Esophagus (tissue), 2 donors: ENCODE measurements around the gene TRIM2. TPM values are rescaled to one million over a fixed set of nuclear protein-coding genes. Genes with fewer than 3 reads are reported as not detected.
"Not testable (repeated sequence)": the region's sequence is repeated elsewhere in the genome, so short reads cannot be mapped to it uniquely, and the experiment has no call there.

Experiments used
- H3K27ac ChIP-seq, 2 donors: one replicate each; pipeline ENCODE4 v1.5.1; 2013; ENCODE audit warnings: low read depth in 2 of 2, mild to moderate bottlenecking in 2 of 2, inconsistent platforms in 1 of 2, low read length in 1 of 2, moderate library complexity in 1 of 2
- H3K27me3 ChIP-seq, 2 donors: one replicate each; pipeline ENCODE4 v1.6.1; 2013; ENCODE audit warnings: low read length in 2 of 2, control low read depth in 1 of 2, mild to moderate bottlenecking in 1 of 2; ENCODE audit not compliant: insufficient read depth in 2 of 2, control insufficient read depth in 1 of 2
- H3K36me3 ChIP-seq, 2 donors: one replicate each; pipeline ENCODE4 v1.6.1; 2013; ENCODE audit warnings: low read length in 1 of 2; ENCODE audit not compliant: control insufficient read depth in 2 of 2, insufficient read depth in 2 of 2
- H3K4me1 ChIP-seq, 2 donors: one replicate each; pipeline ENCODE4 v1.6.1; 2013; ENCODE audit warnings: low read length in 1 of 2; ENCODE audit not compliant: control insufficient read depth in 2 of 2, insufficient read depth in 2 of 2
- H3K4me3 ChIP-seq, 2 donors: one replicate each; pipeline ENCODE4 v1.5.1; 2013; ENCODE audit warnings: low read length in 2 of 2, mild to moderate bottlenecking in 2 of 2, low read depth in 1 of 2, moderate library complexity in 1 of 2
- H3K9me3 ChIP-seq, 2 donors: one replicate each; pipeline ENCODE4 v1.6.1; 2013; ENCODE audit warnings: mild to moderate bottlenecking in 2 of 2, low read depth in 1 of 2, low read length in 1 of 2, moderate library complexity in 1 of 2; ENCODE audit not compliant: control insufficient read depth in 2 of 2, insufficient read depth in 1 of 2
- WGBS, 2 donors: extraction: QIAGEN DNeasy Blood & Tissue Kit; methylation state at CpG; one replicate each; pipeline ENCODE4 v1.1.7; 2013; 5-methylcytosine and 5-hydroxymethylcytosine counted together
- polyA plus RNA-seq, 2 donors: library from polyadenylated mRNA; stranded (reverse); fragments of 200-250 nt; gene quantifications; one replicate each; pipeline ENCODE4 v1.2.3, GENCODE V29; 2013
- donor health status: healthy with polysubstance abuse.
- donor health status: Bipolar disorder and iron deficiency.

The TRIM2 gene
- 1 to 10 TPM; 4.0 to 8.8 TPM for polyA plus RNA-seq

- WGBS, 2 donors = 22 to 27% methylated on average over 11 of the region's 11 CpGs
- no peaks in the 10 kb centered on the region for H3K27me3 ChIP-seq
- H3K4me1 ChIP-seq = peaks cover 0 to 3% of the 10 kb centered on the region in 2 donors
- H3K9me3 ChIP-seq = no peaks in the 10 kb centered on the region
- no peaks in the 10 kb centered on the region for H3K36me3 ChIP-seq
- no peak within 1 kb of the TSS for H3K27ac ChIP-seq
- no peak within 1 kb of the TSS for H3K4me3 ChIP-seq
Measured at GRCh38 chr4:153204247-153204671, at the start of gene TRIM2. Gene TRIM2, plus strand, starts transcription at chr4:153204443. Its CDS starts 88 bp downstream, at chr4:153204531.

- Histone ChIP-seq H3K4me3 (no peak overlapping the region), H3K4me1 (peaks cover 6% of the 10 kb centered on the region in 2 donors), H3K27ac (no peak overlapping the region), H3K36me3 (no peaks in the 10 kb centered on the region), H3K27me3 (no peaks in the 10 kb centered on the region), H3K9me3 (no peaks in the 10 kb centered on the region)
- WGBS, 2 donors = 52 to 56% methylated on average over 1 of the region's 1 CpG
Measured at GRCh38 chr4:153155686-153156085, 48.6 kb upstream of the TRIM2 start.

- Histone ChIP-seq H3K4me3 (no peak overlapping the region), H3K4me1 (peaks cover 6% of the 10 kb centered on the region in 2 donors), H3K36me3 (no peaks in the 10 kb centered on the region), H3K27ac (no peak overlapping the region), H3K27me3 (no peaks in the 10 kb centered on the region), H3K9me3 (no peaks in the 10 kb centered on the region)
- 62 to 77% methylated on average over 4 of the region's 4 CpGs for WGBS, 2 donors
Measured at GRCh38 chr4:153156263-153156662, 48.0 kb upstream of the TRIM2 start.

GRCh38 chr4:153156721-153157120 lies 47.5 kb upstream of the TRIM2 start:
- H3K27me3 ChIP-seq = peaks cover 0 to 2% of the 10 kb centered on the region in 2 donors
- WGBS, 2 donors = 87 to 91% methylated on average over 5 of the region's 5 CpGs
- H3K4me3 ChIP-seq = no peak overlapping the region
- H3K9me3 ChIP-seq = no peaks in the 10 kb centered on the region
- H3K4me1 ChIP-seq = peaks cover 6% of the 10 kb centered on the region in 2 donors
- no peak overlapping the region for H3K27ac ChIP-seq
- H3K36me3 ChIP-seq = no peaks in the 10 kb centered on the region

- Histone ChIP-seq H3K27ac (no peak overlapping the region), H3K9me3 (no peaks in the 10 kb centered on the region), H3K4me1 (peaks cover 0 to 2% of the 10 kb centered on the region in 2 donors), H3K36me3 (no peaks in the 10 kb centered on the region), H3K4me3 (no peak overlapping the region), H3K27me3 (peaks cover 0 to 2% of the 10 kb centered on the region in 2 donors)
- 67 to 80% methylated on average over 4 of the region's 4 CpGs for WGBS, 2 donors
Measured at GRCh38 chr4:153159016-153159415, 45.2 kb upstream of the TRIM2 start.

- H3K4me3 ChIP-seq = no peak overlapping the region
- H3K4me1 ChIP-seq = no peaks in the 10 kb centered on the region
- H3K27me3 ChIP-seq = peaks cover 0 to 2% of the 10 kb centered on the region in 2 donors
- 58 to 62% methylated on average over 5 of the region's 5 CpGs for WGBS, 2 donors
- H3K9me3 ChIP-seq = no peaks in the 10 kb centered on the region
- no peak overlapping the region for H3K27ac ChIP-seq
- H3K36me3 ChIP-seq = no peaks in the 10 kb centered on the region
Measured at GRCh38 chr4:153159728-153160221, 44.5 kb upstream of the TRIM2 start.

- Histone ChIP-seq H3K36me3 (no peaks in the 10 kb centered on the region), H3K27me3 (peaks cover 0 to 2% of the 10 kb centered on the region in 2 donors), H3K9me3 (no peaks in the 10 kb centered on the region), H3K27ac (no peak overlapping the region), H3K4me3 (no peak overlapping the region), H3K4me1 (no peaks in the 10 kb centered on the region)
- 88 to 89% methylated on average over 4 of the region's 4 CpGs for WGBS, 2 donors
Measured at GRCh38 chr4:153160821-153161220, 43.4 kb upstream of the TRIM2 start.

GRCh38 chr4:153161226-153161963 lies 42.8 kb upstream of the TRIM2 start:
- H3K4me3 ChIP-seq = no peak overlapping the region
- no peaks in the 10 kb centered on the region for H3K9me3 ChIP-seq
- H3K36me3 ChIP-seq = no peaks in the 10 kb centered on the region
- H3K27ac ChIP-seq = no peak overlapping the region
- WGBS, 2 donors = 72 to 81% methylated on average over 7 of the region's 7 CpGs
- no peaks in the 10 kb centered on the region for H3K4me1 ChIP-seq
- H3K27me3 ChIP-seq = peaks cover 0 to 2% of the 10 kb centered on the region in 2 donors

- not testable (repeated sequence) for H3K9me3 ChIP-seq, H3K4me1 ChIP-seq, H3K27ac ChIP-seq, H3K36me3 ChIP-seq, H3K27me3 ChIP-seq, H3K4me3 ChIP-seq
- WGBS, 2 donors = 97% methylated on average over 5 of the region's 5 CpGs
Measured at GRCh38 chr4:153165236-153165635, 39.0 kb upstream of the TRIM2 start.
